ENCODE data around the gene EXOC2. TPM values are rescaled to one million over a fixed set of nuclear protein-coding genes. Genes with fewer than 3 reads are reported as not detected.

EXOC2 gene
- total RNA-seq, 2 donors from 2014 or later: 28.1 to 35.0 TPM

GRCh38 chr6:444653-445275, 248.2 kb downstream of the EXOC2 start:
- no peak for TF ChIP-seq CTCF (conservative IDR thresholded peaks at IDR 0.05)
- Mint-ChIP-seq H3K27me3 (ENCODE audit: insufficient read depth) (peaks cover 9% of the 10 kb centered on the region), H3K36me3 (ENCODE audit: low read depth) (no peaks in the 10 kb centered on the region), H3K9me3 (peaks cover 16% of the 10 kb centered on the region), H3K4me1 (no peaks in the 10 kb centered on the region), H3K27ac (no peak overlapping the region), H3K4me3 (no peak overlapping the region)
- Histone ChIP-seq H3K27ac (ENCODE audit: low read depth, low read length) (no peak overlapping the region), H3K9ac (ENCODE audit: extremely low read depth, low read length, poor library complexity, severe bottlenecking) (no peak overlapping the region), H3K36me3 (ENCODE audit: control insufficient read depth, insufficient read depth, low read length) (no peaks in the 10 kb centered on the region), H3K4me3 (ENCODE audit: low read length) (no peak overlapping the region), H3K27me3 (ENCODE audit: control insufficient read depth, insufficient read depth, low read length, poor library complexity, severe bottlenecking) (no peaks in the 10 kb centered on the region), H3K4me1 (ENCODE audit: control insufficient read depth, insufficient read depth, low read length) (no peaks in the 10 kb centered on the region), H3K9me3 (ENCODE audit: control insufficient read depth, low read length) (no peaks in the 10 kb centered on the region)
- DNase-seq: no peak
- WGBS, 2 experiments (ENCODE audit: insufficient coverage in 1 of 2, insufficient read length in 1 of 2): 89 to 97% methylated on average over 10 to 18 of the region's 18 CpGs

GRCh38 chr6:443621-444159, 249.2 kb downstream of the EXOC2 start:
- no peaks in the 10 kb centered on the region for H3K36me3 Mint-ChIP-seq (ENCODE audit: low read depth)
- Histone ChIP-seq H3K9ac (ENCODE audit: extremely low read depth, low read length, poor library complexity, severe bottlenecking) (no peak overlapping the region), H3K4me3 (ENCODE audit: low read length) (no peak overlapping the region), H3K36me3 (ENCODE audit: control insufficient read depth, insufficient read depth, low read length) (no peaks in the 10 kb centered on the region), H3K27me3 (ENCODE audit: control insufficient read depth, insufficient read depth, low read length, poor library complexity, severe bottlenecking) (no peaks in the 10 kb centered on the region), H3K9me3 (ENCODE audit: control insufficient read depth, low read length) (no peaks in the 10 kb centered on the region), H3K4me1 (ENCODE audit: control insufficient read depth, insufficient read depth, low read length) (no peaks in the 10 kb centered on the region), H3K27ac (ENCODE audit: low read depth, low read length) (no peak overlapping the region)
- TF ChIP-seq CTCF (conservative IDR thresholded peaks at IDR 0.05): no peak
- H3K27ac Mint-ChIP-seq: no peak overlapping the region
- H3K9me3 Mint-ChIP-seq: peaks cover 8% of the 10 kb centered on the region
- H3K27me3 Mint-ChIP-seq (ENCODE audit: insufficient read depth): peaks cover 11% of the 10 kb centered on the region
- H3K4me1 Mint-ChIP-seq: no peaks in the 10 kb centered on the region
- WGBS, 2 experiments (ENCODE audit: insufficient coverage in 1 of 2, insufficient read length in 1 of 2): 90 to 92% methylated on average over 9 to 19 of the region's 19 CpGs
- no peak for DNase-seq
- H3K4me3 Mint-ChIP-seq: no peak overlapping the region

GRCh38 chr6:441126-441920, 251.6 kb downstream of the EXOC2 start:
- no peak for TF ChIP-seq CTCF (conservative IDR thresholded peaks at IDR 0.05)
- Mint-ChIP-seq H3K36me3 (ENCODE audit: low read depth) (no peaks in the 10 kb centered on the region), H3K27ac (no peak overlapping the region), H3K9me3 (peaks cover under 1% of the 10 kb centered on the region), H3K27me3 (ENCODE audit: insufficient read depth) (peaks cover 8% of the 10 kb centered on the region), H3K4me1 (no peaks in the 10 kb centered on the region), H3K4me3 (no peak overlapping the region)
- 81 to 89% methylated on average over 8 to 12 of the region's 12 CpGs for WGBS, 2 experiments (ENCODE audit: insufficient coverage in 1 of 2, insufficient read length in 1 of 2)
- H3K36me3 ChIP-seq (ENCODE audit: control insufficient read depth, insufficient read depth, low read length): no peaks in the 10 kb centered on the region
- no peaks in the 10 kb centered on the region for H3K9me3 ChIP-seq (ENCODE audit: control insufficient read depth, low read length)
- H3K27ac ChIP-seq (ENCODE audit: low read depth, low read length): no peak overlapping the region
- no peak overlapping the region for H3K4me3 ChIP-seq (ENCODE audit: low read length)
- H3K9ac ChIP-seq (ENCODE audit: extremely low read depth, low read length, poor library complexity, severe bottlenecking): no peak overlapping the region
- H3K27me3 ChIP-seq (ENCODE audit: control insufficient read depth, insufficient read depth, low read length, poor library complexity, severe bottlenecking): no peaks in the 10 kb centered on the region
- no peak for DNase-seq
- no peaks in the 10 kb centered on the region for H3K4me1 ChIP-seq (ENCODE audit: control insufficient read depth, insufficient read depth, low read length)

All from endodermal cell (in vitro differentiated cells).